ENCODE results near the gene PIK3C2B. TPM values are rescaled to one million over a fixed set of nuclear protein-coding genes. Genes with fewer than 3 reads are reported as not detected.

Gene PIK3C2B
- total and polyA plus RNA-seq, 2 of the 8 experiments (the other 6 are each of a cell fraction or from before 2014, with no cell fraction given), result 20.4 to 36.7 TPM

DNA sequence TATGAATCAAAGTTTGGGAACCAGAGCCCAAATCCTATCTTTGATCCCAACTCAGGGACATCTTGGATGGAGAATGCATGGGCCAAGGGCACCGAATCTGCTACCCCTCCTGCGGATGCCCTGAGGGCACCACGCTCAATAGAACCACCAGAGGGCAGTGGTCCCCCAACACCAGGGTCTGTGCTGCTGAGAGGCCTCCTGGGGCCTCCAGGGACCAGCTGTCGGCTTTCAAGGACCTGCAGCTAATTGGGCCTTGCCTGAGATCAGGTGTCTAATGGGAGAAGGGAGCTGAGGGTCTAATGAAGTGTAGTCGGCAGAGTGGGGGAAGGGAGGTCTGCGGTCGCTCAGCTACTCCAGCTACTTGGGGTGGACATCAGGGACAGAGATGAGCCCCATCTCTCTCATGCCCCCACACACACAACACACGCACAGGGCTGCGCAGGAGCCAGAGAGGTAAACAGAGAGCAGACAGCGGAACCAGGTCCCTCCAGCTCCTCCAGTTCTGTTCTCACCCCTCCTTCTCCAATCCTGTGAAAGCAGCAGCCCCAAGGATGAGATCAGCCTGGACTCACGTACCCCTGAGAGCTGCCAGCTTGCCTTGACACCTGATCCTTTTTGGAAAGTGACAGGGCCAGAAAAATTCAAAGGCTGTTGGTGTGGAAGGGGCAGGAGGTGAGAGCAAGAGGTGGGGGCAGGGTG, 48.0 kb downstream of the PIK3C2B start (continued):
- TF ChIP-seq PHF8 (conservative IDR thresholded peaks at IDR 0.05; ENCODE audit: low read depth, low read length) (no peak), KDM4A (IDR thresholded peaks at IDR 0.05; ENCODE audit: low read depth, low read length, severe bottlenecking) (no peak), POLR2AphosphoS5 (IDR thresholded peaks at IDR 0.05; ENCODE audit: low read depth, low read length) (no peak)
